Measurements from ENCODE around the gene RASSF7.

- TF ChIP-seq CTCF (IDR thresholded peaks at IDR 0.05): no peak
- no peak for TF ChIP-seq POLR2A (IDR thresholded peaks at IDR 0.05)
Observed at GRCh38 chr11:550746-551085, 10.1 kb upstream of the RASSF7 start.
